Measurements from ENCODE around the gene DDX28. TPM values are rescaled to one million over a fixed set of nuclear protein-coding genes. Genes with fewer than 3 reads are reported as not detected.
"Not testable (repeated sequence)": the region's sequence is repeated elsewhere in the genome, so short reads cannot be mapped to it uniquely, and the experiment has no call there.

DDX28 gene
- total RNA-seq, 4 donors from 2014 or later, result 5.0 to 10.1 (median 8.4) TPM

DNA sequence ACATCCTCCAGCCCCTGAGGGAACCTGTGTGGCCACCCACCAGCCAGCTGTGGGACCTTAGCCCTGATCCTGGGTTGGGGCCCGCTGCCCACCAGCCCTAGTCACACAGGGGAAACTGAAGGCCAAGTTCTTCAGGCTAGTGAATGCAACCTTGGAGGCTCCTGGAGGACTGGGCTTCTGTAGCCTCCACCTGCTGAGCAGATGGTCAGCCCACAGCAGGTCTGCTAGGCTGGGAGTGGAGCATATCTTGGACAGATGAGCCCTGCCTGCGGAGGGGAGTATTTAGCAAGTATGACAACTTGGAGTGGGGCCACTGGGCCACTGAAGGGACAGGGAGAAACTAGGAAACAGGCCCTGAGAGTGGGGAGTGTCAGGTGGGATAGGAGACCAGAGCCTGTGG, 46.8 kb downstream of the DDX28 start:
- Histone ChIP-seq H3K4me3 (no peak overlapping the region), H3K9me3 (no peaks in the 10 kb centered on the region), H3K27ac (replicated peaks in 1 of 4) (no peak overlapping the region), H3K27me3 (peaks cover 0 to 19% (median 4%) of the 10 kb centered on the region in 4 donors), H3K36me3 (no peaks in the 10 kb centered on the region), H3K4me1 (peaks cover 0 to 5% (median 0%) of the 10 kb centered on the region in 4 donors)
- no peak for DNase-seq (ENCODE audit: extremely low spot score)
- no peak for TF ChIP-seq EP300 (IDR thresholded peaks at IDR 0.05)
- TF ChIP-seq POLR2A (IDR thresholded peaks at IDR 0.05; ENCODE audit: low read depth), result no peak
- no peak for TF ChIP-seq POLR2AphosphoS5 (IDR thresholded peaks at IDR 0.05)
- TF ChIP-seq CTCF (IDR thresholded peaks at IDR 0.05), result no peak
- intact Hi-C loops (cut with DNase I), result no loop called here
- WGBS, result 100% methylated on average over 1 of the region's 2 CpGs

- Histone ChIP-seq H3K36me3 (no peaks in the 10 kb centered on the region), H3K4me1 (peaks cover 0 to 5% (median 0%) of the 10 kb centered on the region in 4 donors), H3K27ac (replicated peaks in 1 of 4) (no peak overlapping the region), H3K4me3 (no peak overlapping the region), H3K27me3 (peaks cover 0 to 14% (median 3%) of the 10 kb centered on the region in 4 donors), H3K9me3 (no peaks in the 10 kb centered on the region)
- WGBS, result 88% methylated on average over 12 of the region's 14 CpGs
- TF ChIP-seq POLR2A (IDR thresholded peaks at IDR 0.05; ENCODE audit: low read depth), result no peak
- no peak for DNase-seq (ENCODE audit: extremely low spot score)
- intact Hi-C loops (cut with DNase I), result no loop called here
Measured at GRCh38 chr16:67975321-67976105, 47.5 kb downstream of the DDX28 start.

DNA sequence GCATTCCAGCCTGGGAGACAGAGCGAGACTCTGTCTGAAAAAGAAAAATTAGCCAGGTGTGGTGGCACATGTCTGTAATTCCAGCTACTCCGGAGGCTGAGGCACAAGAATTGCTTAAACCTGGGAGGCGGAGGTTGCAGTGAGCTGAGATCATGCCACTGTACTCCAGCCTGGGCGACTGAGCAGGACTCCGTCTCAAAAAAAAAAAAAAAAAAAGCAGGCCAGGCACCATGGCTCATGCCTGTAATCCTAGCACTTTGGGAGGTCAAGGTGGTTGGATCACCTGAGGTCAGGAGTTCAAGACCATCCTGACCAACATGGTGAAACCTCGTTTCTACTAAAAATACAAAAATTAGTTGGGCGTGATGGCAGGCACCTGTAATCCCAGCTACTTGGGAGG, 50.7 kb downstream of the DDX28 start:
- WGBS, result 93% methylated on average over 7 of the region's 7 CpGs
- H3K4me3 ChIP-seq; H3K27ac ChIP-seq (replicated peaks in 1 of 4); H3K36me3 ChIP-seq; DNase-seq (ENCODE audit: extremely low spot score); intact Hi-C loops (cut with DNase I); H3K27me3 ChIP-seq; H3K9me3 ChIP-seq: not testable (repeated sequence)
- peaks cover 0 to 17% (median 12%) of the 10 kb centered on the region in 4 donors for H3K4me1 ChIP-seq

DNA sequence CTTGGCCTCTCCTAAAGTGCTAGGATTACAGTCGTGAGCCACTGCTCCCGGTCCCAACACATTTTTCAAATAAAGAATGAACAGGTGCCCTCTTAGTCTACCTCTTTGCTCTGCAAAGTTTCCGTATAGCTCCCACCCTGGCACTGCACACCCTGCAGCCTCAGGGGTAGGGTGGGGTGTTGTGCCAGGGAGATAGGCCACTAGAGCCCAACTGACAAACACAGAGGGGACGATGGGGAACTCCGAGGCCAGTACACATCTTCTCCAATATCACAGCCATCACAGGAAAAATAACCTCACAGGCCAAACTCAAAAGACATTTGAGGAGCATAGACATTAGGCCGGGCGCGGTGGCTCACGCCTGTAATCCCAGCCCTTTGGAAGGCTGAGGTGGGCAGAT, 51.9 kb downstream of the DDX28 start:
- H3K36me3 ChIP-seq, result no peaks in the 10 kb centered on the region
- H3K27me3 ChIP-seq, result no peaks in the 10 kb centered on the region
- H3K4me1 ChIP-seq, result peaks cover 10 to 29% (median 24%) of the 10 kb centered on the region in 4 donors
- H3K4me3 ChIP-seq, result no peak overlapping the region
- intact Hi-C loops (cut with DNase I), result no loop called here
- WGBS, result 94% methylated on average over 9 of the region's 9 CpGs
- H3K9me3 ChIP-seq, result no peaks in the 10 kb centered on the region
- TF ChIP-seq POLR2A (IDR thresholded peaks at IDR 0.05; ENCODE audit: low read depth) (no peak), EP300 (IDR thresholded peaks at IDR 0.05) (no peak), POLR2AphosphoS5 (IDR thresholded peaks at IDR 0.05) (no peak), CTCF (IDR thresholded peaks at IDR 0.05) (no peak)
- no peak for DNase-seq (ENCODE audit: extremely low spot score)
- H3K27ac ChIP-seq (replicated peaks in 1 of 4), result no peak overlapping the region

Small RNA genes lying within 50 kb of the gene (small RNA-seq; reads per million reads assigned to genes)
- 0 reads per million in 3 donors for gene RNU6-359P

Other genes starting within 250 kb of the DDX28 start
- 10 to 100 TPM in 2 of 4 donors, 1 to 10 TPM in 2; 5.8 to 12.2 (median 8.6) TPM for gene RANBP10, start 216.7 kb downstream of the DDX28 start, total RNA-seq
- 1 to 10 TPM in 3 of 4 donors, under 1 TPM in 1; 0.83 to 2.2 (median 1.1) TPM for gene TSNAXIP1, start 216.3 kb downstream of the DDX28 start, total RNA-seq
- 100 to 1,000 TPM in 1 of 4 donors, 10 to 100 TPM in 3; 60.2 to 101 (median 78.3) TPM for gene THAP11, start 180.9 kb downstream of the DDX28 start, total RNA-seq
- 100 to 1,000 TPM; 101 to 246 (median 174) TPM for gene NUTF2, start 176.3 kb downstream of the DDX28 start, total RNA-seq
- 10 to 100 TPM; 30.3 to 50.7 (median 33.2) TPM for gene CENPT, start 175.5 kb downstream of the DDX28 start, total RNA-seq
- 10 to 100 TPM; 49.9 to 70.9 (median 52.0) TPM for gene EDC4, start 150.2 kb downstream of the DDX28 start, total RNA-seq
- gene NRN1L, start 138.3 kb downstream of the DDX28 start, total RNA-seq, result 1 to 10 TPM in 1 of 4 donors, under 1 TPM in 1, not detected in 2; 0.99 to 1.7 TPM
- gene PSKH1, start 130.0 kb downstream of the DDX28 start, total RNA-seq, result 10 to 100 TPM; 16.1 to 35.4 (median 26.4) TPM
- 1 to 10 TPM in 1 of 4 donors, under 1 TPM in 2, not detected in 1; 0.80 to 1.1 (median 0.99) TPM for gene CTRL, start 91.4 kb downstream of the DDX28 start, total RNA-seq
- 10 to 100 TPM; 17.2 to 51.6 (median 36.1) TPM for gene PSMB10, start 86.4 kb downstream of the DDX28 start, total RNA-seq
- 10 to 100 TPM; 13.9 to 43.1 (median 22.0) TPM for gene LCAT, start 79.1 kb downstream of the DDX28 start, total RNA-seq
- 100 to 1,000 TPM in 1 of 4 donors, 10 to 100 TPM in 3; 65.8 to 142 (median 81.3) TPM for gene SLC12A4, start 54.6 kb downstream of the DDX28 start, total RNA-seq
- gene DPEP3, start 42.7 kb downstream of the DDX28 start, total RNA-seq, result under 1 TPM in 1 of 4 donors, not detected in 3; 0.17 TPM
- 1 to 10 TPM; 1.4 to 5.5 (median 3.7) TPM for gene DPEP2, start 23.7 kb downstream of the DDX28 start, total RNA-seq
- not detected for gene DPEP2NB, start 7.3 kb downstream of the DDX28 start, total RNA-seq
- 10 to 100 TPM in 1 of 4 donors, 1 to 10 TPM in 3; 8.4 to 12.5 (median 9.7) TPM for gene DUS2, start 52 bp upstream of the DDX28 start, total RNA-seq
- 10 to 100 TPM; 44.6 to 56.8 (median 50.8) TPM for gene NFATC3, start 62.1 kb upstream of the DDX28 start, total RNA-seq
- 1 to 10 TPM in 1 of 4 donors, under 1 TPM in 3; 0.17 to 2.1 (median 0.52) TPM for gene ESRP2, start 212.9 kb upstream of the DDX28 start, total RNA-seq
- 10 to 100 TPM; 10.4 to 22.0 (median 15.3) TPM for gene PLA2G15, start 222.1 kb upstream of the DDX28 start, total RNA-seq
- 10 to 100 TPM; 18.9 to 37.1 (median 27.3) TPM for gene SLC7A6, start 241.3 kb upstream of the DDX28 start, total RNA-seq

All from esophagus muscularis mucosa (tissue), 4 donors.